OCI-LY1 (cell line): ENCODE data around the gene HDAC2.

ENCODE experiments used
- H2AFZ ChIP-seq: fragments of 200-600 bp; sonication (generic), shearing (Covaris generic); 2 replicates; pipeline ENCODE4 v1.6.0; 2014; ENCODE audit warnings: antibody characterized with exemption, mild to moderate bottlenecking, low read length
- H3F3A ChIP-seq: fragments of 200-600 bp; sonication (generic), shearing (Covaris generic); 2 replicates; pipeline ENCODE4 v1.6.0; 2014; ENCODE audit warnings: mild to moderate bottlenecking, antibody characterized with exemption, low read length, moderate library complexity; ENCODE audit not compliant: insufficient read depth
- H3K27ac ChIP-seq: fragments of 200-600 bp; sonication (generic); 2 replicates; pipeline ENCODE4 v1.5.1; 2014; ENCODE audit warnings: low read length, mixed run types, mild to moderate bottlenecking, low read depth; ENCODE audit not compliant: poor library complexity, severe bottlenecking
- H3K27me3 ChIP-seq: fragments of 200-600 bp; sonication (generic); 2 replicates; pipeline ENCODE4 v1.6.0; 2014; ENCODE audit warnings: antibody characterized with exemption, mild to moderate bottlenecking, low read length, moderate library complexity; ENCODE audit not compliant: insufficient read depth
- H3K36me3 ChIP-seq: fragments of 200-600 bp; sonication (generic); 2 replicates; pipeline ENCODE4 v1.6.1; 2014; ENCODE audit warnings: mild to moderate bottlenecking, antibody characterized with exemption, low read length, moderate library complexity, mixed read lengths; ENCODE audit not compliant: insufficient read depth
- H3K4me1 ChIP-seq: fragments of 200-600 bp; sonication (generic); 2 replicates; pipeline ENCODE4 v1.5.1; 2014; ENCODE audit warnings: mild to moderate bottlenecking, low read length, moderate library complexity; ENCODE audit not compliant: insufficient read depth, severe bottlenecking
- H3K4me2 ChIP-seq: fragments of 200-600 bp; sonication (generic), shearing (Covaris generic); 2 replicates; pipeline ENCODE4 v1.6.1; 2014; ENCODE audit warnings: low read length
- H3K4me3 ChIP-seq: fragments of 200-600 bp; sonication (generic); 2 replicates; pipeline ENCODE4 v1.5.1; 2014; ENCODE audit warnings: low read length, low read depth, mild to moderate bottlenecking, mixed read lengths; ENCODE audit not compliant: poor library complexity, severe bottlenecking
- H3K79me2 ChIP-seq: fragments of 200-600 bp; shearing (Covaris generic); 2 replicates; pipeline ENCODE4 v1.6.1; 2016; ENCODE audit warnings: mixed run types, low read length, mixed read lengths; ENCODE audit not compliant: insufficient read depth
- H3K9ac ChIP-seq: fragments of 200-600 bp; sonication (generic), shearing (Covaris generic); 2 replicates; pipeline ENCODE4 v1.6.1; 2014; ENCODE audit warnings: mild to moderate bottlenecking, low read length, mixed read lengths
- H3K9me2 ChIP-seq: fragments of 200-600 bp; sonication (generic), shearing (Covaris generic); 2 replicates; pipeline ENCODE4 v1.6.1; 2014; ENCODE audit warnings: low read depth, mild to moderate bottlenecking, low read length, mixed read lengths
- H3K9me3 ChIP-seq: fragments of 200-600 bp; shearing (Covaris generic); 2 replicates; pipeline ENCODE4 v1.6.1; 2014; ENCODE audit warnings: low read length, mixed read lengths
- H4K20me1 ChIP-seq: fragments of 200-600 bp; sonication (generic), shearing (Covaris generic); 2 replicates; pipeline ENCODE4 v1.6.0; 2016; ENCODE audit warnings: mild to moderate bottlenecking, low read length; ENCODE audit not compliant: insufficient read depth
- EZH2 ChIP-seq: fragments of 200-600 bp; sonication (generic), shearing (Covaris generic); IDR thresholded peaks from 2 replicates; pipeline ENCODE4 v1.8.0; 2017; ENCODE audit warnings: borderline replicate concordance, mixed run types, mild to moderate bottlenecking, antibody characterized with exemption, low read length, moderate library complexity, mixed read lengths
- TF ChIP-seq, protein P1 (sequence below): fragments of 200-600 bp; sonication (generic), shearing (Covaris generic); IDR thresholded peaks from 2 replicates; pipeline ENCODE4 v1.5.1; 2017; ENCODE audit warnings: mild to moderate bottlenecking, antibody characterized with exemption, low read length, moderate library complexity, mixed read lengths

The HDAC2 gene

DNA sequence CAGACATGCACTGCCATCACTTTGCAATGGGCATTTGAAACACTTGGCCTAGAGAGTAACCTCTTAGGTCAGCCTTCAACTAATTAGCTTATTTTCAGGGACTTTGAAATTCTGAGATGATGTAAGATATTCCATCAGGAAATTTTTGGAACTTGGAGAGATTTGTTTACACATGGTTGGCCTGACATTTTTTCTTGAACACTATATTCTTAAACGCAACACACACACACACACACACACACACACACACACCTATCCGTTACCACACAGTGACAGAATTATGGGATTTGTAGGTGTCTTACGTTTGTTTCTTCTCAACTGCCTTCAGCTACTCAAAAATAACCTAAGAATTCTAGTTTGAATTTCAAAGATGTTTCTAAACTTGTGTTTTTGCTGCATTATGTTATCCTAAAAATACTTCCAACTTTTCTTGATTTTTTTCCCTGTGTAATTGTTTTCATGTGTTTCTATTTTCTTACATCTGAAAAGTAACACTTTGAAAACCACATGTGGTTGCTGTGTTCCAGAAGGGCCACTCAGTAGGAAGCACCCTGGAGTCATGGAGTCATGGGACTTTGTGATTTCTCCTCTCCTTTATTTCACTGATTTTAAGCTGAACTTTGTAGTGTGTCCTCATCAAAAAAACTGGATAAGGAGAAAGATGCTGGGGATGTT, 81.9 kb downstream of the HDAC2 start:
- Histone ChIP-seq H3K4me2 (no peak overlapping the region), H3K4me3 (no peak overlapping the region), H2AFZ (no peak overlapping the region), H3K79me2 (no peaks in the 10 kb centered on the region), H3K9ac (no peak overlapping the region), H3K9me2 (no peaks in the 10 kb centered on the region), H3K4me1 (no peaks in the 10 kb centered on the region), H3F3A (no peaks in the 10 kb centered on the region), H3K36me3 (no peaks in the 10 kb centered on the region), H3K9me3 (no peaks in the 10 kb centered on the region), H3K27me3 (no peaks in the 10 kb centered on the region), H3K27ac (no peak overlapping the region), H4K20me1 (no peaks in the 10 kb centered on the region)
- TF ChIP-seq, protein P1, sequence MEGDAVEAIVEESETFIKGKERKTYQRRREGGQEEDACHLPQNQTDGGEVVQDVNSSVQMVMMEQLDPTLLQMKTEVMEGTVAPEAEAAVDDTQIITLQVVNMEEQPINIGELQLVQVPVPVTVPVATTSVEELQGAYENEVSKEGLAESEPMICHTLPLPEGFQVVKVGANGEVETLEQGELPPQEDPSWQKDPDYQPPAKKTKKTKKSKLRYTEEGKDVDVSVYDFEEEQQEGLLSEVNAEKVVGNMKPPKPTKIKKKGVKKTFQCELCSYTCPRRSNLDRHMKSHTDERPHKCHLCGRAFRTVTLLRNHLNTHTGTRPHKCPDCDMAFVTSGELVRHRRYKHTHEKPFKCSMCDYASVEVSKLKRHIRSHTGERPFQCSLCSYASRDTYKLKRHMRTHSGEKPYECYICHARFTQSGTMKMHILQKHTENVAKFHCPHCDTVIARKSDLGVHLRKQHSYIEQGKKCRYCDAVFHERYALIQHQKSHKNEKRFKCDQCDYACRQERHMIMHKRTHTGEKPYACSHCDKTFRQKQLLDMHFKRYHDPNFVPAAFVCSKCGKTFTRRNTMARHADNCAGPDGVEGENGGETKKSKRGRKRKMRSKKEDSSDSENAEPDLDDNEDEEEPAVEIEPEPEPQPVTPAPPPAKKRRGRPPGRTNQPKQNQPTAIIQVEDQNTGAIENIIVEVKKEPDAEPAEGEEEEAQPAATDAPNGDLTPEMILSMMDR: no peak
- no peak for TF ChIP-seq EZH2

DNA sequence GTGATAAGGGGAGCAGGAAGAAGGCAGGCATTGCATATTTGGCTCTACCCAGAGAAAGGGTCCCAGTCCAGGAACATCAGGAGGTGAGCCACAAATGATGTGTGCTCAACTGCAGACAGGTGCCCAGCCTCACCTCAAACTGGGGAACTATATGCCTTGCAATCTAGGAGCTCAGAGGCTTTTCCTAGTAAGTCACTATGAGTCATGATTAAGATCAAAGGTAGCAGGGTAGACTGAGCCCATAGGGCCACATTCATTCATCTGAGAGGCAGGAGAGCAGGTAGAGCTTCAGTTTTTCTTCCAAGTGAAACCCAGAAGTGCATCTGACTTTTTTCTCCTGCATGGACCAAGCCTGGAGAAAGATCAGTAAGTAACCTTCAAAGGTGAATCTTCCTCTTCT, 82.5 kb downstream of the HDAC2 start:
- Histone ChIP-seq H3K4me1 (no peaks in the 10 kb centered on the region), H3K9me3 (no peaks in the 10 kb centered on the region), H3K4me3 (no peak overlapping the region), H4K20me1 (no peaks in the 10 kb centered on the region), H3K9ac (no peak overlapping the region), H3K79me2 (no peaks in the 10 kb centered on the region), H3K4me2 (no peak overlapping the region), H2AFZ (no peak overlapping the region), H3K9me2 (no peaks in the 10 kb centered on the region), H3K36me3 (no peaks in the 10 kb centered on the region), H3K27ac (no peak overlapping the region), H3K27me3 (no peaks in the 10 kb centered on the region), H3F3A (no peaks in the 10 kb centered on the region)
- TF ChIP-seq EZH2: no peak
- TF ChIP-seq, protein P1: no peak

DNA sequence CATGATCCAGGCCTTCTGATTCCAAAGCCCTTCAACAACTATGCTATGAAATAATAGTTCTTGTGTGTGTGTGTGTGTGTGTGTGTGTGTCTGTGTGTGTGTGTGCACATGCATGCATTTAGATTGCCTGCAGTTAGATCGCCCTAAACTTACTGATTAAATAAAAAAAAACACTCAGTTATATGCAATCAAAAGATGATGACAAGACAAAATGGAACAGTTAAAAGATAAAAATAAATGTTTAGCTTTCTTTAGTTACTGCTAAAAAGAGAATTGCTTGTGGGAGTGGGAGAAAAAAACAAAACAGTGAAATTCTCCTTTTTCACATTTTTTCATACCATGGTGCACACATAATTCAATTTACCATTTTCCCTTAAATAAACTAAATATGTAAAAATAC, 84.4 kb downstream of the HDAC2 start:
- Histone ChIP-seq H4K20me1 (no peaks in the 10 kb centered on the region), H3K4me3 (no peak overlapping the region), H3K79me2 (no peaks in the 10 kb centered on the region), H2AFZ (no peak overlapping the region), H3K4me2 (no peak overlapping the region), H3K9me2 (no peaks in the 10 kb centered on the region), H3K9ac (no peak overlapping the region), H3K36me3 (no peaks in the 10 kb centered on the region), H3K9me3 (no peaks in the 10 kb centered on the region), H3K27me3 (no peaks in the 10 kb centered on the region), H3K4me1 (no peaks in the 10 kb centered on the region), H3F3A (no peaks in the 10 kb centered on the region), H3K27ac (no peak overlapping the region)
- TF ChIP-seq, protein P1: no peak
